Measurements from ENCODE around the gene NACA2. TPM values are rescaled to one million over a fixed set of nuclear protein-coding genes. Genes with fewer than 3 reads are reported as not detected.
"Not testable (repeated sequence)": the region's sequence is repeated elsewhere in the genome, so short reads cannot be mapped to it uniquely, and the experiment has no call there.

Gene NACA2
- total RNA-seq, 1 experiment from 2014 or later = not detected

- no peaks in the 10 kb centered on the region for H3K79me2 ChIP-seq (ENCODE audit: low read length)
- H3K4me3 ChIP-seq (ENCODE audit: low read length) = no peak overlapping the region
- H3K9me2 ChIP-seq (replicated peaks; ENCODE audit: low read length) = no peaks in the 10 kb centered on the region; the same call in 1 of the 2 replicates
- no peaks in the 10 kb centered on the region for H3K36me3 ChIP-seq (ENCODE audit: low read depth, low read length)
- DNase-seq (no peak), ATAC-seq (no peak)
- H2AFZ ChIP-seq (ENCODE audit: low read length) = no peak overlapping the region
- no peaks in the 10 kb centered on the region for H3K27me3 ChIP-seq (ENCODE audit: low read length)
- intact Hi-C loops (cut with micrococcal nuclease) = no loop called here
- peaks cover 5% of the 10 kb centered on the region for H3K4me1 ChIP-seq (ENCODE audit: insufficient read depth, low read length)
- POLR2A ChIA-PET (ENCODE audit: unreplicated experiment) = no interaction called here
- no peak overlapping the region for H3K9ac ChIP-seq (ENCODE audit: low read length)
- no peak overlapping the region for H3K27ac ChIP-seq (ENCODE audit: low read length)
- no TSS peak for BruUV-seq (replicated peaks)
- CTCF ChIA-PET = no interaction called here
- no peak for TF ChIP-seq CTCF (conservative IDR thresholded peaks at IDR 0.05; ENCODE audit: low read depth, low read length)
- no peak for TF ChIP-seq EZH2 (IDR thresholded peaks at IDR 0.05; ENCODE audit: low read length, unreplicated experiment)
- no peak for TF ChIP-seq EZH2phosphoT487 (IDR thresholded peaks at IDR 0.05; ENCODE audit: borderline replicate concordance, low read length)
- H4K20me1 ChIP-seq (ENCODE audit: low read length) = no peaks in the 10 kb centered on the region
- no peak overlapping the region for H3K4me2 ChIP-seq (ENCODE audit: low read length)
- H3K9me3 ChIP-seq (ENCODE audit: low read length) = no peaks in the 10 kb centered on the region
- no peaks in the 10 kb centered on the region for H3F3A ChIP-seq (ENCODE audit: low read length, unreplicated experiment)
Observed at GRCh38 chr17:61587242-61587641, 3.8 kb downstream of the NACA2 start.

GRCh38 chr17:61586622-61587021 lies 4.4 kb downstream of the NACA2 start:
- H4K20me1 ChIP-seq (ENCODE audit: low read length); H3K9ac ChIP-seq (ENCODE audit: low read length); ATAC-seq; H3K27me3 ChIP-seq (ENCODE audit: low read length); intact Hi-C loops (cut with micrococcal nuclease); DNase-seq; H3K36me3 ChIP-seq (ENCODE audit: low read depth, low read length); BruUV-seq (replicated peaks); POLR2A ChIA-PET (ENCODE audit: unreplicated experiment); H3K79me2 ChIP-seq (ENCODE audit: low read length); H3K27ac ChIP-seq (ENCODE audit: low read length); H3F3A ChIP-seq (ENCODE audit: low read length, unreplicated experiment); H2AFZ ChIP-seq (ENCODE audit: low read length); H3K9me3 ChIP-seq (ENCODE audit: low read length); H3K9me2 ChIP-seq (replicated peaks; ENCODE audit: low read length); H3K4me2 ChIP-seq (ENCODE audit: low read length); H3K4me3 ChIP-seq (ENCODE audit: low read length); CTCF ChIA-PET: not testable (repeated sequence)
- H3K4me1 ChIP-seq (ENCODE audit: insufficient read depth, low read length) = peaks cover 11% of the 10 kb centered on the region

- TF ChIP-seq EZH2 (IDR thresholded peaks at IDR 0.05; ENCODE audit: low read length, unreplicated experiment) (no peak), CTCF (conservative IDR thresholded peaks at IDR 0.05; ENCODE audit: low read depth, low read length) (no peak), EZH2phosphoT487 (IDR thresholded peaks at IDR 0.05; ENCODE audit: borderline replicate concordance, low read length) (no peak)
- Histone ChIP-seq H4K20me1 (ENCODE audit: low read length) (no peaks in the 10 kb centered on the region), H3K4me2 (ENCODE audit: low read length) (no peak overlapping the region), H3K27me3 (ENCODE audit: low read length) (no peaks in the 10 kb centered on the region), H3K79me2 (ENCODE audit: low read length) (no peaks in the 10 kb centered on the region), H3F3A (ENCODE audit: low read length, unreplicated experiment) (no peaks in the 10 kb centered on the region), H3K9me3 (ENCODE audit: low read length) (no peaks in the 10 kb centered on the region), H3K9me2 (replicated peaks; ENCODE audit: low read length) (no peaks in the 10 kb centered on the region; the same call in 1 of the 2 replicates), H3K9ac (ENCODE audit: low read length) (no peak overlapping the region), H2AFZ (ENCODE audit: low read length) (no peak overlapping the region), H3K4me1 (ENCODE audit: insufficient read depth, low read length) (peaks cover 16% of the 10 kb centered on the region), H3K36me3 (ENCODE audit: low read depth, low read length) (no peaks in the 10 kb centered on the region), H3K4me3 (ENCODE audit: low read length) (no peak overlapping the region), H3K27ac (ENCODE audit: low read length) (no peak overlapping the region)
- ATAC-seq (no peak), DNase-seq (no peak)
- POLR2A ChIA-PET (ENCODE audit: unreplicated experiment) = no interaction called here
- no TSS peak for BruUV-seq (replicated peaks)
- CTCF ChIA-PET = no interaction called here
- intact Hi-C loops (cut with micrococcal nuclease) = no loop called here
Observed at GRCh38 chr17:61586031-61586566, 4.9 kb downstream of the NACA2 start.
